GM18858 (cell line): ENCODE data around the gene OTOGL.
"Not testable (repeated sequence)": the region's sequence is repeated elsewhere in the genome, so short reads cannot be mapped to it uniquely, and the experiment has no call there.

ENCODE experiments used
- ATAC-seq: cut with Tn5 transposase; IDR thresholded peaks from one replicate; pipeline ENCODE4 v1.9.1; 2021; ENCODE audit not compliant: unreplicated experiment

OTOGL gene

GRCh38 chr12:80186727-80187217 lies 87.4 kb downstream of the OTOGL start:
- ATAC-seq = peak; percentile 44

- ATAC-seq = peak; percentile 45
Measured at GRCh38 chr12:80187660-80188090, 88.3 kb downstream of the OTOGL start.

GRCh38 chr12:80188576-80188975 lies 89.2 kb downstream of the OTOGL start:
- ATAC-seq = no peak

GRCh38 chr12:80189241-80189640 lies 89.9 kb downstream of the OTOGL start:
- no peak for ATAC-seq

- no peak for ATAC-seq
Measured at GRCh38 chr12:80190001-80190400, 90.7 kb downstream of the OTOGL start.

- ATAC-seq = no peak
Measured at GRCh38 chr12:80192087-80192486, 92.8 kb downstream of the OTOGL start.

- no peak for ATAC-seq
Measured at GRCh38 chr12:80193865-80194264, 94.5 kb downstream of the OTOGL start.

- peak; percentile 47 for ATAC-seq
Measured at GRCh38 chr12:80195074-80195726, 95.9 kb downstream of the OTOGL start.

GRCh38 chr12:80195737-80196136 lies 96.4 kb downstream of the OTOGL start:
- no peak for ATAC-seq

GRCh38 chr12:80196419-80196818 lies 97.1 kb downstream of the OTOGL start:
- ATAC-seq = no peak

- no peak for ATAC-seq
Measured at GRCh38 chr12:80198782-80199337, 99.5 kb downstream of the OTOGL start.

- no peak for ATAC-seq
Measured at GRCh38 chr12:80199931-80200330, 100.6 kb downstream of the OTOGL start.

GRCh38 chr12:80200414-80200813 lies 101.1 kb downstream of the OTOGL start:
- no peak for ATAC-seq

- no peak for ATAC-seq
Measured at GRCh38 chr12:80201908-80202307, 102.6 kb downstream of the OTOGL start.

- ATAC-seq = no peak
Measured at GRCh38 chr12:80205960-80206359, 106.6 kb downstream of the OTOGL start.

- ATAC-seq = no peak
Measured at GRCh38 chr12:80208071-80208470, 108.7 kb downstream of the OTOGL start.

GRCh38 chr12:80211671-80212070 lies 112.3 kb downstream of the OTOGL start:
- no peak for ATAC-seq

GRCh38 chr12:80212938-80213645 lies 113.8 kb downstream of the OTOGL start:
- ATAC-seq = no peak

- no peak for ATAC-seq
Measured at GRCh38 chr12:80213871-80214270, 114.5 kb downstream of the OTOGL start.

- ATAC-seq = peak; percentile 82
Measured at GRCh38 chr12:80217011-80217535, 117.7 kb downstream of the OTOGL start.

GRCh38 chr12:80218925-80219324 lies 119.6 kb downstream of the OTOGL start:
- not testable (repeated sequence) for ATAC-seq

- ATAC-seq = no peak
Measured at GRCh38 chr12:80219345-80219744, 120.0 kb downstream of the OTOGL start.
